Coronary artery (tissue), 2 donors: ENCODE results near the gene NTM.

ENCODE experiments used
- DNase-seq: peaks from one replicate; pipeline ENCODE4 v3.0.0-alpha.2; 2017; ENCODE audit warnings: low spot score
- H3K27ac ChIP-seq, 2 donors: fragments of 200-600 bp; sonication (generic); one replicate each; pipeline ENCODE4 v1.5.1; 2016 to 2019
- H3K4me3 ChIP-seq: fragments of 200-600 bp; sonication (generic); 2 replicates; pipeline ENCODE4 v1.5.1; 2016; ENCODE audit warnings: mild to moderate bottlenecking, moderate library complexity
- CTCF ChIP-seq: fragments of 200-600 bp; sonication (generic); IDR thresholded peaks from one replicate; pipeline ENCODE4 v1.5.1; 2019; ENCODE audit warnings: antibody characterized with exemption

NTM gene

GRCh38 chr11:131629925-131630540 is 259.6 kb downstream of the NTM start:
- Histone ChIP-seq H3K27ac (no peak overlapping the region), H3K4me3 (no peak overlapping the region)
- TF ChIP-seq CTCF = no peak
- DNase-seq = no peak

GRCh38 chr11:131632971-131633370 is 262.6 kb downstream of the NTM start:
- Histone ChIP-seq H3K27ac (no peak overlapping the region), H3K4me3 (no peak overlapping the region)
- no peak for DNase-seq
- no peak for TF ChIP-seq CTCF

- no peak overlapping the region for H3K27ac ChIP-seq
Measured at GRCh38 chr11:131633921-131634715, 263.7 kb downstream of the NTM start.

GRCh38 chr11:131637469-131638175 is 267.2 kb downstream of the NTM start:
- Histone ChIP-seq H3K27ac (no peak overlapping the region), H3K4me3 (no peak overlapping the region)
- TF ChIP-seq CTCF = no peak
- no peak for DNase-seq

More at GRCh38 chr11:131633921-131634715, 263.7 kb downstream of the NTM start:
- DNase-seq = no peak
- TF ChIP-seq CTCF = no peak
- H3K4me3 ChIP-seq = no peak overlapping the region

GRCh38 chr11:131638889-131639288 is 268.5 kb downstream of the NTM start:
- DNase-seq = no peak
- Histone ChIP-seq H3K4me3 (no peak overlapping the region), H3K27ac (no peak overlapping the region)
- TF ChIP-seq CTCF = no peak

GRCh38 chr11:131640320-131640719 is 269.9 kb downstream of the NTM start:
- no peak for TF ChIP-seq CTCF
- no peak for DNase-seq

More at GRCh38 chr11:131640320-131640719, 269.9 kb downstream of the NTM start:
- H3K27ac ChIP-seq = no peak overlapping the region
- no peak overlapping the region for H3K4me3 ChIP-seq
